ENCODE data around the gene AAK1.
"Not testable (repeated sequence)": the region's sequence is repeated elsewhere in the genome, so short reads cannot be mapped to it uniquely, and the experiment has no call there.

AAK1 gene

DNA sequence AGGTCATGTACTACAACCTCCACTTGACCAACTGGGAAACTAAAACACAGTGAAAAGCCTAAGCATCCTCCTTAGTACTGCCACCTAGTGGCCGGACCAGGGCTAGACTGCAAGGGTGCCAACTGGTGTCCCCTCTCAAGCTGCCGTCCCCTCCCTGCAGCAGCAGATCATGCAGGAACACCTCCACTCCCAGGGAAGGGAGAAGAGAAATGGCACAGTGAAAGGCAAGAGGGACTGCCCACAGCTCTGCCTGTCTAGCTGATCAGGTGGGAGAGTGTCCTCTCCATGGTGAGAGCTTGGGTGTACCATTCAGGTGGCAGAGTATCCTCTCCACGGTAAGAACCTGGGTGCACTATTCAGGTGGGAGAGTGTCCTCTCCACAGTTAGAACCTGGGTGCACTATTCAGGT, 78.1 kb downstream of the AAK1 start:
- no peak overlapping the region for H3K4me3 ChIP-seq (ENCODE audit: low read length)
- no peaks in the 10 kb centered on the region for H3K4me1 ChIP-seq (ENCODE audit: control insufficient read depth, insufficient read depth, low read length)
- H3K9me3 ChIP-seq (ENCODE audit: control insufficient read depth, insufficient read depth, low read length), result no peaks in the 10 kb centered on the region
- DNase-seq (ENCODE audit: low read depth, low spot score), result peak; percentile 55
- no peak overlapping the region for H3K27ac ChIP-seq (ENCODE audit: low read length)
- H3K27me3 ChIP-seq (ENCODE audit: control insufficient read depth, insufficient read depth, low read length), result no peaks in the 10 kb centered on the region
- H3K36me3 ChIP-seq (ENCODE audit: control insufficient read depth, insufficient read depth, low read length), result no peaks in the 10 kb centered on the region
- no CpG with 5 or more reads among the region's 3 CpGs for WGBS (ENCODE audit: insufficient coverage, insufficient read length)

DNA sequence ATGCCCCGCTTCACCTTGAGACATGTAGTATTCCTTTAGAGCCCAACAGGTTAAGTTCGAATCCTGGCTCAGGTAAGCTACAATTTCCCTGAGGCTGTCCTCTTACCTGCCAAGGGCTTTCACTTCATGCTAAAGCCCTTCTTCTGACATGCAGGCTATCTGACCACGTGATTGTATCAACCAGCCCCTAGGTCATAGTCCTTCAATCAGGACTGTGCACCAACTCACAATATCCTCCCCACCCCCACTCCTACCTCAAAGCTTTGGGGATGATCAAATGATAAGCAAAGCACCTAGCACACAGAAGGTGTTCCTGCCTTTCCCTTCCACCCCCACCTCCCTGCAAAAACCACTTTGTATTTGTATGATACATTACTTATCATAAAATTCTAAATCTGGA, 78.9 kb downstream of the AAK1 start:
- Histone ChIP-seq H3K4me1 (ENCODE audit: control insufficient read depth, insufficient read depth, low read length) (0 out of 2 replicates have a peak, but pooled peaks cover 1% of the 10 kb centered on the region), H3K4me3 (ENCODE audit: low read length) (no peak overlapping the region), H3K27ac (ENCODE audit: low read length) (no peak overlapping the region), H3K36me3 (ENCODE audit: control insufficient read depth, insufficient read depth, low read length) (no peaks in the 10 kb centered on the region), H3K27me3 (ENCODE audit: control insufficient read depth, insufficient read depth, low read length) (no peaks in the 10 kb centered on the region), H3K9me3 (ENCODE audit: control insufficient read depth, insufficient read depth, low read length) (no peaks in the 10 kb centered on the region)
- WGBS (ENCODE audit: insufficient coverage, insufficient read length), result no CpG with 5 or more reads among the region's 3 CpGs
- no peak for DNase-seq (ENCODE audit: low read depth, low spot score)

DNA sequence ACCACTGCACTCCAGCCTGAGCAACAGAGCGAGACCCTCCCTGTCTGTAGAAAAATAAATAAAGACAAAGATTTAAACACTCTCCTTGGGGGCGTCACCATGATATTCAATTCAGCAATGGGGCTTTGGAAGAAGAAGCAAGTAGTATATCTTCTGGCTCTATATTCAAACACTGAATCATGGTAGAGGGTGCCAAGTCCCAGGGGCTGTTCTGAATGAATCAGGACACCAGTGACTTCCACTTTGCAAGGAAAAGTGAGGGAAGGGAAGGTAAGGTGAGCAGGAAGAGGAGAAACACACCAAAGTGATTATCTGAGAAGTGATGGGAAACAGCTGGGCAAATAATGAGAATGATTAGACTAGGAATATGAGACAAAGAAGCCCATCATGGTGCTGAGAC, 80.5 kb downstream of the AAK1 start:
- H3K27me3 ChIP-seq (ENCODE audit: control insufficient read depth, insufficient read depth, low read length), result no peaks in the 10 kb centered on the region
- no CpG with 5 or more reads among the region's 2 CpGs for WGBS (ENCODE audit: insufficient coverage, insufficient read length)

DNA sequence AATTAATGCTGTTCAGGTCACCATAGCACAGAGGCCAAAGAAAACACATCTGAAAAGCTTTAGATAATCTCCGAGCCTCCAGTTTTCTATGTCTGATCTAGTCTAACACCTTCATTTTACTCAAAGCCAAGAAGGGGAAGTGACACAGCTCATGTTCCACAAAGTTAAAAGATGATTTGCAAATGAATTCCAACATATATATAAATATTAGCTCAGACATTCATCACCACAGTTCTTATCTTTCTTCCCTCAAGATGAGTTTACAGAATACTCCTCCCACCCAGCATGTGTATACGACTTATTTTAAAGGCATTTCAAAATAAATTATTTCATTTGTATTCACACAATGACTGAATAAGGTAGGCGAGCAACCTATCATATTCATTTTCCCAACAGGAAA, 82.4 kb downstream of the AAK1 start:
- Histone ChIP-seq H3K4me3 (ENCODE audit: low read length) (no peak overlapping the region), H3K27ac (ENCODE audit: low read length) (no peak overlapping the region), H3K27me3 (ENCODE audit: control insufficient read depth, insufficient read depth, low read length) (no peaks in the 10 kb centered on the region), H3K36me3 (ENCODE audit: control insufficient read depth, insufficient read depth, low read length) (no peaks in the 10 kb centered on the region), H3K4me1 (ENCODE audit: control insufficient read depth, insufficient read depth, low read length) (0 out of 2 replicates have a peak, but pooled peaks cover 1% of the 10 kb centered on the region), H3K9me3 (ENCODE audit: control insufficient read depth, insufficient read depth, low read length) (no peaks in the 10 kb centered on the region)
- WGBS (ENCODE audit: insufficient coverage, insufficient read length), result no CpG with 5 or more reads among the region's 3 CpGs
- DNase-seq (ENCODE audit: low read depth, low spot score), result no peak

More for the DNA sequence above, 80.5 kb downstream of the AAK1 start:
- Histone ChIP-seq H3K4me3 (ENCODE audit: low read length) (no peak overlapping the region), H3K4me1 (ENCODE audit: control insufficient read depth, insufficient read depth, low read length) (0 out of 2 replicates have a peak, but pooled peaks cover 1% of the 10 kb centered on the region), H3K27ac (ENCODE audit: low read length) (no peak overlapping the region), H3K9me3 (ENCODE audit: control insufficient read depth, insufficient read depth, low read length) (no peaks in the 10 kb centered on the region), H3K36me3 (ENCODE audit: control insufficient read depth, insufficient read depth, low read length) (no peaks in the 10 kb centered on the region)
- no peak for DNase-seq (ENCODE audit: low read depth, low spot score)

DNA sequence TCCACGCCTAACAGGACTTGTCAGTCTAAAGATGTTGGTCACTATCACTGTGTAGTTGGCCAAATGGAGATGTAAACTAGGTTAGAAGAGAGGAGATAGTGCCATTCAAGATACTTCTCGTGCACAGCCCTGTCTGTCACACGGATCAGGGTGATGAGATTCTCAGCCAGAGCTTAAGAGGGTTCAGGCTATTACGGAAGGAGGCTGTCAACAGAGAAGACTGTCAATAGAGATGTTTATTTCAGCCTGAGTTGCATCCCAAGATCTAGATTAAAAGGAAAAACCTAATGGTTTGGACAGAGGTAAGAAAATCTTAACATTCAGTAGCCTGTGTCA, 83.4 kb downstream of the AAK1 start:
- Histone ChIP-seq H3K4me3 (ENCODE audit: low read length) (no peak overlapping the region), H3K27ac (ENCODE audit: low read length) (no peak overlapping the region), H3K4me1 (ENCODE audit: control insufficient read depth, insufficient read depth, low read length) (peaks cover 2% of the 10 kb centered on the region; the same call in 1 of the 2 replicates), H3K27me3 (ENCODE audit: control insufficient read depth, insufficient read depth, low read length) (no peaks in the 10 kb centered on the region), H3K36me3 (ENCODE audit: control insufficient read depth, insufficient read depth, low read length) (no peaks in the 10 kb centered on the region), H3K9me3 (ENCODE audit: control insufficient read depth, insufficient read depth, low read length) (no peaks in the 10 kb centered on the region)
- no CpG with 5 or more reads among the region's 4 CpGs for WGBS (ENCODE audit: insufficient coverage, insufficient read length)
- DNase-seq (ENCODE audit: low read depth, low spot score), result no peak

DNA sequence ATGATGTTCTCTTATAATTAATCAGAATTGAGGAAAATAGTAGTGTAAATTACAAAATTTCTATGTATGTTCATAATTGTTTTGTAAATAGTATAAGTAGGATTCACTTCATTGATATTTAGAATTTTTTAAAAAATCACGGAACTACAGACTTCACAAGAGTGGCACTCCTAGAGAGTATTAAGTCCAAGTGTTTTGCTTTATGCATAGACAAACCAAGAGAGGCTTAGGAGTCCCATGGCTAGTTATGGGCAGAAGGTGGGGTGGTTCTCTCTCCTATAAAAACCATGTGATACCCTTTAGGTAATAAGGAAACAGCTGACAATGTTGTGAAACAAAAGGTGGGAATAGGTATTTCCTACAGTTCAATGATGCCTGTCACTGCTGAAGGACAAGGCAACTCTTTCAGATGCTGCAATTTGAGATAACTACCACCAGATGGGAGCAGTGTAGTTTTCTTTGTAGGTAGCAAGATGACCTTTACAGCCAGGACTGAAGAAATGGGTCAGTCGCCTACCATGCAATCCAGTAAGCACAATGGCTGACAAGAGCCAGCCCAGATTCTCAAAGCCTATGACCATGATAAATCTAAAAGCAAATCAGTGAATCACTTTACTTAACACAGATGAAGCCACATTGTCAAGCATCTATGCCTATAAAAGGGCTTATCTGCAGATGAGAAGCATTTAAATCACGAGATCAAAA, 83.9 kb downstream of the AAK1 start:
- H3K27ac ChIP-seq (ENCODE audit: low read length), result no peak overlapping the region
- no peaks in the 10 kb centered on the region for H3K27me3 ChIP-seq (ENCODE audit: control insufficient read depth, insufficient read depth, low read length)
- WGBS (ENCODE audit: insufficient coverage, insufficient read length), result no CpG with 5 or more reads among the region's 3 CpGs
- no peak overlapping the region for H3K4me3 ChIP-seq (ENCODE audit: low read length)
- peak; percentile 58 for DNase-seq (ENCODE audit: low read depth, low spot score)
- peaks cover 3% of the 10 kb centered on the region; the same call in 1 of the 2 replicates for H3K4me1 ChIP-seq (ENCODE audit: control insufficient read depth, insufficient read depth, low read length)
- no peaks in the 10 kb centered on the region for H3K36me3 ChIP-seq (ENCODE audit: control insufficient read depth, insufficient read depth, low read length)
- H3K9me3 ChIP-seq (ENCODE audit: control insufficient read depth, insufficient read depth, low read length), result no peaks in the 10 kb centered on the region

DNA sequence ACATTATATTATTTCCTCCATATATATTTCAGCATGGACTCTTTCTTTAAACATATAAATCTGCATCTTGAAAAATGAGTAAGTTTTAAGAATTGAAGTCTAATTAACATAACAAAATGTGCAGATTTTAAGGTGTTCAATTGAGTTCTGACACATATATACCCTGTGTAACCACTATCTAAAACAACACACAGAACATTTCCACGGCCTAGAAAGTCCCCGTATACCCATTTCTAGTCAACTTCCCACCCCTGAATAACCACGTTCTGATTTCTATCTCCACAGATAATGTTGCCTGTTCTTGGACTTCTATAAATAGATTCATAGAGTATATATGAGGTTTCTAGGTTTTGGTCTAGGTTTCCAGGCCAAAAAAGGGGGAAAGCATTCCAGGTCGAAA, 87.5 kb downstream of the AAK1 start:
- peaks cover 3% of the 10 kb centered on the region; the same call in 1 of the 2 replicates for H3K4me1 ChIP-seq (ENCODE audit: control insufficient read depth, insufficient read depth, low read length)
- H3K27ac ChIP-seq (ENCODE audit: low read length), result no peak overlapping the region
- H3K9me3 ChIP-seq (ENCODE audit: control insufficient read depth, insufficient read depth, low read length), result no peaks in the 10 kb centered on the region
- no peak overlapping the region for H3K4me3 ChIP-seq (ENCODE audit: low read length)
- DNase-seq (ENCODE audit: low read depth, low spot score), result no peak
- WGBS (ENCODE audit: insufficient coverage, insufficient read length), result no CpG with 5 or more reads among the region's 4 CpGs
- H3K27me3 ChIP-seq (ENCODE audit: control insufficient read depth, insufficient read depth, low read length), result no peaks in the 10 kb centered on the region
- no peaks in the 10 kb centered on the region for H3K36me3 ChIP-seq (ENCODE audit: control insufficient read depth, insufficient read depth, low read length)

DNA sequence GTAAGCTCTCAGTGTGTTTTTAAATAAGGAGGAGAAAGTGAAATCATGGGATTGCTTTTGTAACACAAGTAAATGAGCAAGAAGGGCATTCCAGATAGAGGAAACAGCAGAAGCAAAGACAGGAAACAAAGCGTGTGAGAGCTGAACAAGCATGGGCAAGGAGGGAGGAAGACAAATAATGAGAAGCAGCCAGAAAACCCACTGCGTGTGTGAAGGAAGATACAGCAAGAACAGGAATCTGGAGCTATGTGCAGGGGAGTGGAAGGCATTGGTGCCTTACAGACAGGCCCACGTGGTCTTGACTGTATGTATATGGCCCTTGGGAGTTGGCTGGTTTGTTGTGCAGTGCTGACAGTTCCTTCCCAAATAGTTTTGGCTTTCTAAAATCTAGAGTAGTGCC, 88.6 kb downstream of the AAK1 start:
- Histone ChIP-seq H3K4me1 (ENCODE audit: control insufficient read depth, insufficient read depth, low read length) (peaks cover 2% of the 10 kb centered on the region; the same call in 1 of the 2 replicates), H3K9me3 (ENCODE audit: control insufficient read depth, insufficient read depth, low read length) (no peaks in the 10 kb centered on the region), H3K4me3 (ENCODE audit: low read length) (no peak overlapping the region), H3K36me3 (ENCODE audit: control insufficient read depth, insufficient read depth, low read length) (no peaks in the 10 kb centered on the region), H3K27me3 (ENCODE audit: control insufficient read depth, insufficient read depth, low read length) (no peaks in the 10 kb centered on the region), H3K27ac (ENCODE audit: low read length) (no peak overlapping the region)
- DNase-seq (ENCODE audit: low read depth, low spot score), result no peak
- WGBS (ENCODE audit: insufficient coverage, insufficient read length), result no CpG with 5 or more reads among the region's 3 CpGs

DNA sequence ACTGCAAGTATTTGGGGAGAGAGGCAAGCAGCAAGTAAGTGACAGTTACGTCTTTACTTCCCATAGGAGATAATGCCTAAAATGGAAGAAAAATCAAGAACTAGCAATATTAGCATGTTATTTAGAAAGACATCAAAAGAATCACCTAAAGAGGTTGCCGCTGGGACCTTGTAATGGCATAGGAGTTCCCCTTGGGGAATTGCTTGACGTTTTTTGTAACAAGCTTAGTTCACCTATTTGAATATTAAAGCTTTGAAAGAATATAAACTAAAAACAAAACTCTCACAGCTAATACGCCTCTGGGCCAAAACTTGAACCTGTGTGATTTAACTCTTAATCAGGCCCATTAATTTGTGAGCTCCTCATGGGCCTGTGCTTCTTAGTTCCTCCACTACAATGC, 89.0 kb downstream of the AAK1 start:
- H3K36me3 ChIP-seq (ENCODE audit: control insufficient read depth, insufficient read depth, low read length), result no peaks in the 10 kb centered on the region
- H3K4me3 ChIP-seq (ENCODE audit: low read length), result no peak overlapping the region
- no peaks in the 10 kb centered on the region for H3K27me3 ChIP-seq (ENCODE audit: control insufficient read depth, insufficient read depth, low read length)
- no CpG with 5 or more reads among the region's 4 CpGs for WGBS (ENCODE audit: insufficient coverage, insufficient read length)
- H3K4me1 ChIP-seq (ENCODE audit: control insufficient read depth, insufficient read depth, low read length), result peaks cover 1% of the 10 kb centered on the region; the same call in 1 of the 2 replicates
- no peak overlapping the region for H3K27ac ChIP-seq (ENCODE audit: low read length)
- H3K9me3 ChIP-seq (ENCODE audit: control insufficient read depth, insufficient read depth, low read length), result no peaks in the 10 kb centered on the region
- no peak for DNase-seq (ENCODE audit: low read depth, low spot score)

DNA sequence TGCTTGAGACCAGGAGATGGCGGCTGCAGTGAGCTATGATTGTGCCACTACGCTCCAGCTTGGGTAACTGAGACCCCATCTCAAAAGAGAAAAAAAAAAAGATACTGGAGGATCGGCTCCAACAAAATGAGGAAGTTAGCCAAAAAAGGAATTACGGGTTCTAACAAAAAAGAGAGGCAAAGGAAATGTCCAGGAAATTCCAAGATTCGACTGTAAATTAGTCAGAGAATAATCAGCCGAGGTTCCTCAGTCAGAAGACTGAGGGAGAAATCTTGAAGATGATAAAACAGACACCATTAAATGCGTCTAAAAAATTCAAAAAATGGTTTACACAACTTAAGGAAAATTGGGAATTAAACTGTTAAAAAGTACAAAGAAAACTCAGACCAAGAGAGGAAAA, 89.5 kb downstream of the AAK1 start:
- H3K27ac ChIP-seq (ENCODE audit: low read length), result no peak overlapping the region
- WGBS (ENCODE audit: insufficient coverage, insufficient read length), result no CpG with 5 or more reads among the region's 7 CpGs

DNA sequence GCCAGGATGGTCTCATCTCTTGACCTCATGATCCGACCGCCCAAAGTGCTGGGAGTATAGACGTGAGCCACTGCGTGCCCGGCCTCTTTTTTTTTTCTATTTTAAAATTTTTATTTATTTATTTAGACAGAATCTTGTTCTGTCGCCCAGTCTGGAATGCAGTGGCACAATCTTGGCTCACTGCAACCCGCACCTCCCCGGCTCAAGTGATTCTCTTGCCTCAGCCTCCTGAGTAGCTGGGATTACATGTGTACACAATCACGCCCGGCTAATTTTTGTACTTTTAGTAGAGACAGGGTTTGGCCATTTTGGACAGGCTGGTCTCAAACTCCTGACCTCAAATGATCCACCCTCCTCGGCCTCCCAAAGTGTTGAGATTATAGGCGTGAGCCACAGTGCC, 93.0 kb downstream of the AAK1 start:
- not testable (repeated sequence) for H3K36me3 ChIP-seq (ENCODE audit: control insufficient read depth, insufficient read depth, low read length); H3K27ac ChIP-seq (ENCODE audit: low read length); H3K9me3 ChIP-seq (ENCODE audit: control insufficient read depth, insufficient read depth, low read length); DNase-seq (ENCODE audit: low read depth, low spot score); H3K4me3 ChIP-seq (ENCODE audit: low read length); H3K27me3 ChIP-seq (ENCODE audit: control insufficient read depth, insufficient read depth, low read length); H3K4me1 ChIP-seq (ENCODE audit: control insufficient read depth, insufficient read depth, low read length)
- WGBS (ENCODE audit: insufficient coverage, insufficient read length), result no CpG with 5 or more reads among the region's 12 CpGs

More for the DNA sequence above, 89.5 kb downstream of the AAK1 start:
- DNase-seq (ENCODE audit: low read depth, low spot score), result no peak
- Histone ChIP-seq H3K27me3 (ENCODE audit: control insufficient read depth, insufficient read depth, low read length) (no peaks in the 10 kb centered on the region), H3K9me3 (ENCODE audit: control insufficient read depth, insufficient read depth, low read length) (no peaks in the 10 kb centered on the region), H3K4me3 (ENCODE audit: low read length) (no peak overlapping the region), H3K4me1 (ENCODE audit: control insufficient read depth, insufficient read depth, low read length) (peaks cover 1% of the 10 kb centered on the region; the same call in 1 of the 2 replicates), H3K36me3 (ENCODE audit: control insufficient read depth, insufficient read depth, low read length) (no peaks in the 10 kb centered on the region)

Measured in iPS DF 6.9 (cell line).